Stimulated activated CD8-positive, alpha-beta memory T cell treated with anti-CD3 and anti-CD28 coated beads, Interleukin-4, amount 100 ng/mL, for 1 hour (primary cell): ENCODE data around the gene MYO1E.

Experiments used
- DNase-seq, 2 donors: peaks; one replicate each; pipeline ENCODE4 v3.0.0-alpha.2; 2020; ENCODE audit warnings: low read depth in 2 of 2, low spot score in 1 of 2

MYO1E gene

GRCh38 chr15:59237119-59237855 is 135.4 kb downstream of the MYO1E start:
- no peak for DNase-seq

- no peak for DNase-seq
Observed at GRCh38 chr15:59236394-59236793, 136.3 kb downstream of the MYO1E start.

- DNase-seq = no peak
Observed at GRCh38 chr15:59232476-59232875, 140.2 kb downstream of the MYO1E start.

GRCh38 chr15:59230531-59231055 is 142.1 kb downstream of the MYO1E start:
- no peak for DNase-seq

- no peak for DNase-seq
Observed at GRCh38 chr15:59229453-59229852, 143.2 kb downstream of the MYO1E start.

- no peak for DNase-seq
Observed at GRCh38 chr15:59229015-59229414, 143.7 kb downstream of the MYO1E start.

GRCh38 chr15:59227021-59227420 is 145.7 kb downstream of the MYO1E start:
- DNase-seq = no peak

GRCh38 chr15:59224474-59224873 is 148.2 kb downstream of the MYO1E start:
- no peak for DNase-seq

- DNase-seq = no peak
Observed at GRCh38 chr15:59223736-59224135, 148.9 kb downstream of the MYO1E start.

- DNase-seq = no peak
Observed at GRCh38 chr15:59222906-59223550, 149.6 kb downstream of the MYO1E start.

- no peak for DNase-seq
Observed at GRCh38 chr15:59221511-59222505, 150.9 kb downstream of the MYO1E start.

- no peak for DNase-seq
Observed at GRCh38 chr15:59218710-59219109, 154.0 kb downstream of the MYO1E start.

- DNase-seq = no peak
Observed at GRCh38 chr15:59217876-59218498, 154.7 kb downstream of the MYO1E start.

GRCh38 chr15:59216911-59217310 is 155.8 kb downstream of the MYO1E start:
- DNase-seq = no peak

GRCh38 chr15:59210186-59210585 is 162.5 kb downstream of the MYO1E start:
- no peak for DNase-seq

- DNase-seq = no peak
Observed at GRCh38 chr15:59208613-59209249, 163.9 kb downstream of the MYO1E start.

- no peak for DNase-seq
Observed at GRCh38 chr15:59206623-59207183, 166.0 kb downstream of the MYO1E start, which contains the start of gene LDHAL6B. Gene LDHAL6B, plus strand, starts transcription at chr15:59206843. Its CDS starts 98 bp downstream, at chr15:59206941.

GRCh38 chr15:59205839-59206622 is 166.6 kb downstream of the MYO1E start:
- no peak for DNase-seq

- DNase-seq = no peak
Observed at GRCh38 chr15:59203657-59204056, 169.0 kb downstream of the MYO1E start.
